Stimulated activated CD4-positive, alpha-beta T cell treated with anti-CD3 and anti-CD28 coated beads, Interleukin-2, amount 100 ng/mL, for 48 hours (primary cell): ENCODE results near the gene RPL29.
A peak's percentile ranks its signal among the peaks of the same experiment; 100 is the strongest.
"Not testable (repeated sequence)": the region's sequence is repeated elsewhere in the genome, so short reads cannot be mapped to it uniquely, and the experiment has no call there.

Experiments
- DNase-seq, 2 donors: peaks; one replicate each; pipeline ENCODE4 v3.0.0-alpha.2; 2020

The RPL29 gene

GRCh38 chr3:52004906-52005395 is 9.3 kb upstream of the RPL29 start:
- no peak for DNase-seq

GRCh38 chr3:52004163-52004787 is 8.6 kb upstream of the RPL29 start:
- DNase-seq, result no peak

GRCh38 chr3:52002748-52003147 is 7.1 kb upstream of the RPL29 start:
- DNase-seq, result no peak

- DNase-seq, result peak; percentile 79 to 84
Measured at GRCh38 chr3:52001443-52001974, 5.8 kb upstream of the RPL29 start.

DNA sequence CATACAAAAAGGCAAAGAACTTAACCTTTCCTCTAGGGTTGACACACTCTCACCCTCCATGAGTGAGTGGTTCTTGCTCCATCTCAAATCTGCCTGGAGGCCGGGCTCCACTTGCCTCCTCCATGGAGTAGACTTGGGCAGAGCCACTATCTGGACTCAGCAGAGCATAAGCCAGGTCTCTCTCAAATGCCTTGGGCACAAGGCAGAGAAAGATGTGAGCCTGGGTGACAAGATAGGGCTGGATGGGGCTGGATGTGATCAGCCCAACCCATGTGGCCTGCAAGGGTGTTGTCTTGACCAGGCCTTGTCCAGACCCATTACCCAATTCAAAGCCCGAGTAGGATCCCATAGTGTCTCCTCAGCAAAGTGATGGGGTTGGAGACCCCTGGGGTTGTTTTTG is 4.2 kb upstream of the RPL29 start:
- DNase-seq, result no peak

- no peak for DNase-seq
Measured at GRCh38 chr3:51998774-51999173, 3.1 kb upstream of the RPL29 start.

DNA sequence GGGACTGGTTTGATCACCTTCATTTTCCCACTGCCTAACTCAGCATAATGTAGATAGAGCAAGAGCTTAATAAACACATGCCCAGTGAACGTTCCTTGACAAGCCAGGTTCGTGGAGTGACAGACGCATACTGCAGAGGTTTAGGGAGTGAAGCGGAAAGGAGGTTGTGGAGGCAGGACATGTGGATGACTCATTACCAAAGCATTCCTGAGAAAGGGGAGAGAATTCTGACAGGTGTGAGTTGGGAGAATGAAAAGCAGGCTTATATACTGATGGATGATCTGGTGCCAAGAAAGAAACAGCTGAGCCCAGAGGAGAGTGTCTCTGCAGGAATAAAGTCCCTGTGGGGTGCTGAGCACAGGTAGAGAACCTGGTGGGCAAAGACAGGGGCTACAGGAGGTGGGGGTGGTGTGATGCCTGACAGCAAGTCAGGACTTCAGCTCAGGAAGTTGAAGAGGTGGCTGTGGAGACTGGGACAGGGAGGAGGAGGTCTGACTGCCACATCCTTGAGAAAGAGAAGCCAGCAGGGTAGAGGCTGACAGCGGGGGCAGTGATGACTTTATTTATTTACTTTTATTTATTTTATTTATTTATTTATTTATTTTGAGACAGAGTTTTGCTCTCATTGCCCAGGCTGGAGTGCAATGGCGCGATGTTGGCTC is 2.4 kb upstream of the RPL29 start:
- DNase-seq, result no peak

DNA sequence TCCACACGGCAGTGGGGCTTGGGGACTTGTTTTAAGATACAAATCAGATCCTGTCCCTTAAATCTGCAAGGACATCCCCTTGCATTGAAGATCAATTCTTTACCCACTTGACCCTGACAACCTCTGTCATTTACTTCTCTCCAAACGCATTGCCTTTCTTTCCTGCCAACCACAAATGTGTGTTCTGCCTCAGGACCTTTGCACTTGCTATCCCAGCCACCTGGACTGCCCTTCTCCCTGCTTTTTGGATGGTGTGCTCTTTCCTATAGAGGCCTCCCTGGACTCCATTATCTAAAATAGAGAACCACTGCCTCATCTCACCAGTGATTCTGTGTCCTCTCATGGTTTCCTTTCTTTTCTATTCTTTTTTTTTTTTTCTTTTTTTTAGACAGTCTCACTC is 1.5 kb upstream of the RPL29 start:
- DNase-seq, result no peak

DNA sequence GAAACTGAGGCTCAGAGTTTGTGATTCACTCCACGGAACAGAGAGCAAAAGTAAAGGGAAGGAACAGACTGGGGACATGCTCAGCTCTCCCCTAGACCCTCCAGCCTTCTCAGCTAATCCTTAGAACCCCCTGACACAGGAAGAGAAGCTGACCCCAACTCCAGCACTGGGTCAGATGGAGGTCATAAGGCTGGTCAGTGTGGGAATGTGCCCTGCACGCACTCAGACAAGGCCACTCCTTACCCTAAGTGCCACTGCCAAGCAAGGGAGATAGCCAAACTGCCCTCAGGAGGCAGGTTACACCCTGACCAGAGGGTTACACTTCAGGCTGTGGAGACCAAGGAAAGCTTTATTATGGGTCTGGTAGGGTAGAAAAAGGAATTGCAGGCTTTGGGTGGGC is 1.2 kb downstream of the RPL29 start:
- no peak for DNase-seq

DNA sequence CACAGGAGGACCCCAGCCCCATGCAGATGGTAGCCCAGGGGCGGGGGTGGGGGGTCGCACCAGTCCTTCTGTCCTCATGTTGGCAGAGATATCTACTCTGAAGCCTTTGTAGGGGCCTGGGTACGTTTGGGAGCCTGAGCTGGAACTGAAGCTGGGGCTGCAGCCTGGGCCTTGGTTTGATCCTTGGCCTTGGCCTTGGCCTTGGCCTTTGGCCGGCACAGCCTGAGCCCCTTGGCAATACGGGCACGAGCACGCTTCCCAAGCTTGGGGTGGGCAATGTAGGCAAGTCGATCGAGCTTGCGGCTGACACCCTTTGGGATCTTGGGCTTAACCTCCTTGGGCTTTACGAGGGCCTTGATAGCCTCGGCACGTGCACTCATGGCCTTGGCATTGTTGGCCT is 2.0 kb downstream of the RPL29 start:
- not testable (repeated sequence) for DNase-seq

DNA sequence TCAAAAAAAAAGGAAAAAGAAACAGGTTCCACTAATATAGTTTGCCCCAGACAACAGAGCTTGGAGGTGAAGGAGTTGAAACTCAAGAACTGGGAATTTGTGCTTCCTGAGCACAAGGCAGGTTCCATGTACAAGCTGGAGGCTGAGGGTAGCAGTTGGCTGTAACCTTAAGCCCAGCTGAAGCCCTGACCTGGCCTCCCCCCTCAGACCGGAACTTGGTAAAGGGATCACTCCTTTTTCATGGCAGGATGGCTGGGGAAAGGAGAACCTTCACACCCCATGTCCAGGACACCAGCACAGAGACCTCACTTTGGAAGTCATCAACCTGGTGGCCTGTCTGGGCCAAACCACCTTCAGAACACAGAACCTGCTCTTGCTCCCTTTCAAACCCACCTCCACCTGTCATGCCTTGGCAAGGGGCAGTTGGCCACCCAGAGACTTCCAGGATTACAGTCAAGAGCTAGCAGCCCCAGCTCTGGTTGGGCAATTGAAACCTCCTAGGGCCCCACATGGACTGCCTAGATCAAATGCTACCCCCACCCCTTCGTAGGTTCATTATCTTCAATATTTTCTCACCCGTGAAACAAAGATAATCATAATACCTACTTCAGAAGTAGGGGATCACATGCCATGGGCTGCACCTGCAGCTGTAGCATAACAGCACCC is 3.5 kb downstream of the RPL29 start:
- no peak for DNase-seq

GRCh38 chr3:51990501-51990971 is 5.2 kb downstream of the RPL29 start:
- DNase-seq, result not testable (repeated sequence)

DNA sequence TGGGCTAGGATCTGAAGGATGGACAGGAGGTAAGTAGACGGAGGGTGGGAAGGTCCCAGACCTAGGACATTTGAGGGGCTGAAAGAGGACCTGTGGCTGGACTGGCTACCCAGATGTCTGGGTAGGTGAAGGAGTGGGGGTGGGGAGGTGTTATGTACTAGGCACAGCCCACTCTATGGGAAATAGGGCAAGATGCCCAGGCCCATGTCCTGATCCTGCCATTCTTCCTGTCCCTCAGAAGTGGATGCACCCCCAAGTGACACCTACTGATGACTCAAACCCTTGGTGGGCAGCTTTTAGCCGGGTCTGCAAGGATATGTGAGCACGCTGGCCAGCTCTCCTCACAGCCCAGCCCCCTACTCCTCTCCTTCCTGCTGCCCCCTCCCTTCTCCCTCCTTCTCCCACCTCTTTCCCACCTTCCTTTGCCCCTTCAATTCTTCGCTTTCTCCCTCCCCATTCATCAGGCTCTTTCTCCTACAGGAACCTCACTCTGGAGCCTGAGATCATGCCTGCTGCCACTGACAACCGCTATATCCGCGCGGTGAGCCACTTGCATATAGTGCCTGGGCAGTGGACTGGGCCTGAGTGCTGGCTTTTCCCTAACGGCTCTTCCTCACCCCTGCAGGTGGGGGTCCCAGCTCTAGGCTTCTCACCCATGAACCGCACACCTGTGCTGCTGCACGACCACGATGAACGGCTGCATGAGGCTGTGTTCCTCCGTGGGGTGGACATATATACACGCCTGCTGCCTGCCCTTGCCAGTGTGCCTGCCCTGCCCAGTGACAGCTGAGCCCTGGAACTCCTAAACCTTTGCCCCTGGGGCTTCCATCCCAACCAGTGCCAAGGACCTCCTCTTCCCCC is 7.2 kb downstream of the RPL29 start:
- no peak for DNase-seq

GRCh38 chr3:51987568-51987967 is 8.1 kb downstream of the RPL29 start:
- no peak for DNase-seq

DNA sequence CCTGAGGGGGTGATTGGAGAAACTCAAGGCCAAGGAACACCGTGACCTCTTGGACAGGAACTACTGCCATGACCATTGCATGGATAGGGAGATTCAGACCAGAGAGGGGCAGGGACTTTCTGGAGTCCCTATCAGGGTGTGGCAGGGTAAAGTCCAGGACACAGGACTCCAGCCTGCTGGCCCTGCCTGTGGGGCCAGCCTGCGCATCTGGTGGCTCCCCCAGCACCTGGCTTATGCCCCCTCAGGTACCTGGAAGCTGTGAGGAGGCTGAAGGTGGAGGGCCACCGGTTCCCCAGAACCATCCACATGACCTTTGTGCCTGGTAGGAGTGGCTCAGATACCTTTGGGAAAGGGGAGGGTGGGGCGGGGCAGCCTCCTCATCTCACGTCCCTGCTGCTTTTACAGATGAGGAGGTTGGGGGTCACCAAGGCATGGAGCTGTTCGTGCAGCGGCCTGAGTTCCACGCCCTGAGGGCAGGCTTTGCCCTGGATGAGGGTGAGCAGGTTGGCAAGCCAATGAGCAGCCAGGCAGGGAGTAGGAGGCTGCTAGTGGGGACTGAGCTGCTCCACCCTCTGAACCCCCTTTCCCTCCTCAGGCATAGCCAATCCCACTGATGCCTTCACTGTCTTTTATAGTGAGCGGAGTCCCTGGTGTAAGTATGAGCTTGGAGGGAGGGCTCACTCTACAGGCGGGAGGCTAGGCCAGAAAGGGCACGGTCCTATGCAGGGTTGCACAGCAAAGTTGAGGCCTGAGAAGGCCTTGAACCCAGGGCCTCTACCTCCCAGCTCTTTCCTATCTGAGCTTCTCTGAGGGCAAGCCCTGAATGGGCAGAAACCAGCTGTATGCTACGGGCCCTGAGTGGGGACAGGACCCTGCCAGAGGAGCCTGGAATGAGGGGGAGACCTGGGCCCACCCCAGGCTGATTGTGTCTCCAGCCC is 9.4 kb downstream of the RPL29 start:
- DNase-seq, result no peak

DNA sequence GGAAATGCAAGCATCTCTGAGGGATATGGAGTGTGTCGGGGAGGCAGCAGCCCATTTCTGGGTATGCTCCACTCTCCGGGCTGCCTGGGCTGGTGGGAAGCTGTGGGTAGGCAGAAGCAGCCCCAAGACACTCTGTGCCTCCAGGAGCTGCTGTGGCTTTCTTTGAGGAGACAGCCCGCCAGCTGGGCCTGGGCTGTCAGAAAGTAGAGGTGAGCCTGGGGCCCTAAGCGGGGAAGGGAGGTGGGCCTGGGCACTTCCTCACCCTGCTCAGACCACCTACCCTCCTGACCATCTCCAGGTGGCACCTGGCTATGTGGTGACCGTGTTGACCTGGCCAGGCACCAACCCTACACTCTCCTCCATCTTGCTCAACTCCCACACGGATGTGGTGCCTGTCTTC is 10.6 kb downstream of the RPL29 start:
- no peak for DNase-seq

- no peak for DNase-seq
Measured at GRCh38 chr3:51984269-51984647, 11.4 kb downstream of the RPL29 start.

DNA sequence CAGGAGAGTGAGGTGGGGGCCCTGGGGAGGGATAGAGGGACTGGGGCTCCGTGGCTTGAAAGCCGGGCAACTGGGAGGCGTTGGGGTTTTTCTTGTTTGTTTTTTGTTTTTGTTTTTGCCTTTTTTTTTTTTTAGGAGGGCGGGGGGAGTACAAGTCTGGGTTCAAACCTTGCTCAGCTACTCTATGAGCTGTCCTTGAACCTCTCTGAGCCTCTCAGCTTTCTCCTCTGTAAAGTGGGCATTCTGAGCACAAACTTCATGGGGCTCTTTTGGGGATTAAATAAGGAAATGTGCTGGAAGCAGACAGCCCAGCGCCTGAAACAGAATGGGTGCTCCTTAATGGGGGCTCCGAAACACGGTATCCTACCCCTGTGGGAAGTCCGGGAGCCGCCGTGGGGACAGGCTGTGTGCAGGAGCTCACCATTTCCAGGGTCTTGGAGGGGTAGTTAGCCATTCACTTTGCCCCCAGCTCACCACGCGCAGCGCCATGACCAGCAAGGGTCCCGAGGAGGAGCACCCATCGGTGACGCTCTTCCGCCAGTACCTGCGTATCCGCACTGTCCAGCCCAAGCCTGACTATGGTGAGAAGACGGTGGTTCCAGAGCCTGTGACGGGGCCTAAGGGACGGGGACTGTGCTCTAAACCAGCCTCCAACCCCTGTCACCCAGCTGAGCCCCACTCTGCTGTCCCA is 12.0 kb downstream of the RPL29 start:
- no peak for DNase-seq

GRCh38 chr3:51982838-51983577 is 12.7 kb downstream of the RPL29 start, which contains the start of gene ACY1:
Gene ACY1 (plus strand): TSS chr3:51983535. CDS start chr3:51984065, 530 bp downstream.
- DNase-seq, result peak; percentile 65 to 69

GRCh38 chr3:51982352-51982837 is 13.3 kb downstream of the RPL29 start:
- no peak for DNase-seq
